PC-9 (cell line): Measurements from ENCODE around the gene PPM1E. TPM values are rescaled to one million over a fixed set of nuclear protein-coding genes. Genes with fewer than 3 reads are reported as not detected.

Experiments
- BruUV-seq: library from RNA; stranded (reverse); fragments of 400-500 nt; replicated peaks from 2 replicates; lab custom pipeline; 2021; lab: Mats Ljungman, UMichigan
- CTCF ChIA-PET: fragments of 300-600 bp; sonication (Branson Sonifier 250); formaldehyde crosslinking; loops from one replicate; lab custom pipeline; 2022; ENCODE audit warnings: antibody characterized with exemption; lab: Charles Lee
- POLR2A ChIA-PET: fragments of 300-600 bp; sonication (Branson Sonifier 250); formaldehyde crosslinking; loops from one replicate; lab custom pipeline; 2022; ENCODE audit warnings: antibody characterized with exemption; ENCODE audit not compliant: unreplicated experiment; lab: Charles Lee
- DNase-seq, 2 experiments: peaks; one replicate each; pipeline versions ENCODE4 v3.0.0 to v3.0.0-alpha.2; 2015 to 2022; ENCODE audit warnings: mixed read lengths in 1 of 2
- H2AFZ ChIP-seq: fragments of 200-600 bp; sonication (generic); 2 replicates; pipeline ENCODE4 v1.8.1; 2017; ENCODE audit warnings: antibody characterized with exemption
- H3F3A ChIP-seq: fragments of 200-600 bp; sonication (generic); 2 replicates; pipeline ENCODE4 v1.8.1; 2017; ENCODE audit warnings: antibody characterized with exemption, mild to moderate bottlenecking, low read depth; ENCODE audit not compliant: insufficient read depth
- H3K27ac ChIP-seq: fragments of 200-600 bp; sonication (generic); 2 replicates; pipeline ENCODE4 v1.6.1; 2016; ENCODE audit warnings: mixed run types
- H3K27me3 ChIP-seq: fragments of 200-600 bp; sonication (generic); 2 replicates; pipeline ENCODE4 v1.6.1; 2016; ENCODE audit warnings: low read depth, mixed run types; ENCODE audit not compliant: insufficient read depth
- H3K36me3 ChIP-seq: fragments of 200-600 bp; sonication (generic); 2 replicates; pipeline ENCODE4 v1.6.1; 2016; ENCODE audit warnings: low read depth, mixed run types
- H3K4me1 ChIP-seq: fragments of 200-600 bp; sonication (generic); replicated peaks from 2 replicates; pipeline ENCODE4 v1.6.1; 2016; ENCODE audit warnings: mixed run types; ENCODE audit not compliant: insufficient read depth
- H3K4me2 ChIP-seq: fragments of 200-600 bp; sonication (generic); 2 replicates; pipeline ENCODE4 v1.6.1; 2017; ENCODE audit warnings: mixed run types
- H3K4me3 ChIP-seq: fragments of 200-600 bp; sonication (generic); 2 replicates; pipeline ENCODE4 v1.6.1; 2016; ENCODE audit warnings: mixed run types
- H3K79me2 ChIP-seq: fragments of 200-600 bp; sonication (generic); 2 replicates; pipeline ENCODE4 v1.6.1; 2017; ENCODE audit warnings: low read depth, mixed run types
- H3K9me2 ChIP-seq: fragments of 200-600 bp; sonication (generic); 2 replicates; pipeline ENCODE4 v1.8.1; 2017; ENCODE audit warnings: mild to moderate bottlenecking; ENCODE audit not compliant: insufficient read depth
- H3K9me3 ChIP-seq: fragments of 200-600 bp; sonication (generic); 2 replicates; pipeline ENCODE4 v1.8.1; 2016; ENCODE audit warnings: low read depth; ENCODE audit not compliant: insufficient read depth
- H4K20me1 ChIP-seq: fragments of 200-600 bp; sonication (generic); 2 replicates; pipeline ENCODE4 v1.8.1; 2017; ENCODE audit not compliant: insufficient read depth
- EZH2 ChIP-seq: fragments of 200-600 bp; sonication (generic); IDR thresholded peaks from 2 replicates; pipeline ENCODE4 v1.8.0; 2017; ENCODE audit warnings: antibody characterized with exemption, low read depth
- intact Hi-C: fragments of 100-400 bp; cut with micrococcal nuclease; formaldehyde crosslinking; loops from one replicate; pipeline ENCODE4 v1.10.0; 2022; ENCODE audit not compliant: unreplicated experiment
- total RNA-seq: library from RNA; stranded (reverse); gene quantifications from 2 replicates; pipeline ENCODE4 v1.2.3, GENCODE V29; 2021
- TF ChIP-seq, protein P1 (sequence below): fragments of 200-600 bp; sonication (generic); conservative IDR thresholded peaks from 2 replicates; pipeline ENCODE4 v1.6.1; 2017; ENCODE audit warnings: mixed run types, antibody characterized with exemption, mild to moderate bottlenecking, moderate library complexity

Gene PPM1E
- total RNA-seq, 1 experiment from 2014 or later: 0.04 TPM

DNA sequence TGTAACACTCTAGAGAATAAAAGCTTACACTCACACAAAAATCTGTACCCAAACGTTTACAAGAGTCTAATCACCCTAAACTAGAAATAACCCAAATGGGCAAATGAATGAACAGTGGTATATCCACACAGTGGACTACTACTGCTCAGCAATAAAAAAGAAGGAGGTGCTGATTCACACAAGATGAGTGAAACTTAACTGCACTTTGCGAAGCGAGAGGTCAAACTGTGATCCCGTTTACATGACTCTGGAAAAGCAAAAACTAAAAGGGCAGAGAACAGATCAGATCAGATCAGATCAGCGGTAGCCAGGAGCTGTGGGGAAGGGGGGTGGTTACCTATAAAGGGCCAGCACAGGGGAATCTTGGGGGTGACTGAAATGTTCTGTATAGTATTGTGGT lies 237.7 kb downstream of the PPM1E start:
- no peak overlapping the region for H3K4me3 ChIP-seq
- H3F3A ChIP-seq: peaks cover 3% of the 10 kb centered on the region; the same call in 1 of the 2 replicates
- no peaks in the 10 kb centered on the region for H4K20me1 ChIP-seq
- H3K36me3 ChIP-seq: no peaks in the 10 kb centered on the region
- intact Hi-C loops: no loop called here
- no peak overlapping the region for H3K4me2 ChIP-seq
- no TSS peak for BruUV-seq
- ChIA-PET CTCF (no interaction called here), POLR2A (interaction anchor here (0.7 kb wide), 1 partner anchor 17 kb away, joined by 3 read pairs; no protein-coding TSS in a partner anchor)
- no peaks in the 10 kb centered on the region; the same call in 1 of the 2 replicates for H3K9me3 ChIP-seq
- TF ChIP-seq EZH2: no peak
- TF ChIP-seq, protein P1, sequence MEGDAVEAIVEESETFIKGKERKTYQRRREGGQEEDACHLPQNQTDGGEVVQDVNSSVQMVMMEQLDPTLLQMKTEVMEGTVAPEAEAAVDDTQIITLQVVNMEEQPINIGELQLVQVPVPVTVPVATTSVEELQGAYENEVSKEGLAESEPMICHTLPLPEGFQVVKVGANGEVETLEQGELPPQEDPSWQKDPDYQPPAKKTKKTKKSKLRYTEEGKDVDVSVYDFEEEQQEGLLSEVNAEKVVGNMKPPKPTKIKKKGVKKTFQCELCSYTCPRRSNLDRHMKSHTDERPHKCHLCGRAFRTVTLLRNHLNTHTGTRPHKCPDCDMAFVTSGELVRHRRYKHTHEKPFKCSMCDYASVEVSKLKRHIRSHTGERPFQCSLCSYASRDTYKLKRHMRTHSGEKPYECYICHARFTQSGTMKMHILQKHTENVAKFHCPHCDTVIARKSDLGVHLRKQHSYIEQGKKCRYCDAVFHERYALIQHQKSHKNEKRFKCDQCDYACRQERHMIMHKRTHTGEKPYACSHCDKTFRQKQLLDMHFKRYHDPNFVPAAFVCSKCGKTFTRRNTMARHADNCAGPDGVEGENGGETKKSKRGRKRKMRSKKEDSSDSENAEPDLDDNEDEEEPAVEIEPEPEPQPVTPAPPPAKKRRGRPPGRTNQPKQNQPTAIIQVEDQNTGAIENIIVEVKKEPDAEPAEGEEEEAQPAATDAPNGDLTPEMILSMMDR: no peak
- no peaks in the 10 kb centered on the region for H3K27me3 ChIP-seq
- H3K9me2 ChIP-seq: no peaks in the 10 kb centered on the region
- no peak overlapping the region for H3K27ac ChIP-seq
- H3K79me2 ChIP-seq: no peaks in the 10 kb centered on the region
- no peak overlapping the region for H2AFZ ChIP-seq
- no peak for DNase-seq
- H3K4me1 ChIP-seq: peaks cover 20% of the 10 kb centered on the region

DNA sequence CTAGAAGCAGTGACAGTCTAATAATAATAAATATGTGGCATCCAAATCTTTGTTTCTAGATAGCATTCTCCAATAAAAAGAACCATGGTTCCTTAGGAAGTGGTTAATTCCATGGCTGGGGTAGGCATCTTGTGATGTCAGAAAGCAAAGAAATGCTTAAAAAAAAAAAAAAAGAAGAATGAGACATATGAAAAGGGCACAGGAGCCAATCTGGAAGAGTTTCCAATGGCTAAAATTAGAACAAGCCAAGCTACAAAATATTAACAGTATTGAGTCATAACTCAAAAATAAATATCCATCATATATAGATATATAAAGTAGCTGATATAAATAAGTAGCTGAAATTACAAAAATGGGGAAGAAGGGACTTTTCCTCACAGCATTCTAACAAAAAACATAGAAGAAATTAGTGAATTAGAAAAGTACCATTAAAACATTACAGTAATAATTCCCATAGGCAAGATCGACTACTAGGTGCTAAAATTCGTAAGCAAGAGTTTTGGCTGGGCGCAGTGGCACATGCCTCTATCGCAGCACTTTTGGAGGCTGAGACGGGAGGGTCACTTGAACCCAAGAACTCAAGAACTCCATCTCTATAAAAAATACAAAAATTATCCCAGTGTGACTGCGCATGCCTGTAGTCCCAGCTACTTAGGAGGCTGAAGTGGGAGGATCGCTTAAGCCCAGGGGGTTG lies 239.7 kb downstream of the PPM1E start:
- Histone ChIP-seq H3K36me3 (0 out of 2 replicates have a peak, but pooled peaks cover 5% of the 10 kb centered on the region), H3K9me3 (no peaks in the 10 kb centered on the region; the same call in 1 of the 2 replicates), H3K4me1 (peaks cover 25% of the 10 kb centered on the region), H3K79me2 (no peaks in the 10 kb centered on the region), H3K9me2 (no peaks in the 10 kb centered on the region), H3K27me3 (no peaks in the 10 kb centered on the region), H2AFZ (no peak overlapping the region), H4K20me1 (no peaks in the 10 kb centered on the region), H3K27ac (no peak overlapping the region), H3K4me3 (no peak overlapping the region), H3K4me2 (no peak overlapping the region), H3F3A (peaks cover 3% of the 10 kb centered on the region; the same call in 1 of the 2 replicates)
- DNase-seq: no peak
- no TSS peak for BruUV-seq
- TF ChIP-seq, protein P1: no peak
- no peak for TF ChIP-seq EZH2
- ChIA-PET CTCF (no interaction called here), POLR2A (no interaction called here)
- intact Hi-C loops: no loop called here

DNA sequence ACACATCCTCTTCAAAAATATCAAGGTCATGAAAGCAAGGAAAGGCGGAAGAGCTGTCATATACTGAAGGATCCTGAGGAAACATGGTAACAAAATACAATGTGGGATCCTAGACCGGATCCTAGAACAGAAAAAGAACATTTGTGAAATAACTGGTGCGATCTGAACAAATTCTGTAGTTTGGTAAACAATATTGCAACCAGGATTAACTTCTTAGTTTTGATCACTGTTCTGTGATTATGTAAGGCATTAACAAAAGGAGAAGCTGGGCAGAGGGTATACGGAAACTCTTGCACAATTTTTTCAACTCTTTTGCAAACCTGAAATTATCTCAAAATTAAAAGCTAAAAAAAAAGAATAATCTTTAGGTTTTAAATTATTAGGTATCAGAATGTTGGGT lies 241.3 kb downstream of the PPM1E start:
- ChIA-PET POLR2A (no interaction called here), CTCF (no interaction called here)
- Histone ChIP-seq H3K9me3 (no peaks in the 10 kb centered on the region; the same call in 1 of the 2 replicates), H3K4me3 (no peak overlapping the region), H3K79me2 (no peaks in the 10 kb centered on the region), H3K27me3 (no peaks in the 10 kb centered on the region), H3K9me2 (no peaks in the 10 kb centered on the region), H3K4me2 (no peak overlapping the region), H2AFZ (no peak overlapping the region), H3F3A (peaks cover 3% of the 10 kb centered on the region; the same call in 1 of the 2 replicates), H4K20me1 (no peaks in the 10 kb centered on the region), H3K4me1 (peaks cover 24% of the 10 kb centered on the region), H3K27ac (no peak overlapping the region), H3K36me3 (0 out of 2 replicates have a peak, but pooled peaks cover 5% of the 10 kb centered on the region)
- BruUV-seq: no TSS peak
- TF ChIP-seq, protein P1: no peak
- no peak for TF ChIP-seq EZH2
- DNase-seq: no peak
- intact Hi-C loops: no loop called here
